WTC11 (cell line): Measurements from ENCODE around the gene CRYBA1.

ENCODE experiments used
- RORB ChIP-seq: fragments of 250-450 bp; sonication (Bioruptor Pico); IDR thresholded peaks from 2 replicates; pipeline ENCODE4 v1.9.0; 2021; ENCODE audit warnings: mild to moderate bottlenecking
- TF ChIP-seq, protein P1 (sequence below): sonication (generic); formaldehyde crosslinking; IDR thresholded peaks from 2 replicates; pipeline ENCODE4 v1.8.1; 2023; ENCODE audit warnings: mild to moderate bottlenecking, missing genetic modification reagents, moderate library complexity
- TF ChIP-seq, protein P2 (sequence below): fragments of 200-600 bp; IDR thresholded peaks from 2 replicates; pipeline ENCODE4 v1.8.0; 2022; ENCODE audit warnings: antibody characterized with exemption
- TF ChIP-seq, protein P3 (sequence below): sonication (generic); formaldehyde crosslinking; IDR thresholded peaks from 2 replicates; pipeline ENCODE4 v1.8.0; 2022; ENCODE audit warnings: mild to moderate bottlenecking, missing genetic modification reagents

DNA sequence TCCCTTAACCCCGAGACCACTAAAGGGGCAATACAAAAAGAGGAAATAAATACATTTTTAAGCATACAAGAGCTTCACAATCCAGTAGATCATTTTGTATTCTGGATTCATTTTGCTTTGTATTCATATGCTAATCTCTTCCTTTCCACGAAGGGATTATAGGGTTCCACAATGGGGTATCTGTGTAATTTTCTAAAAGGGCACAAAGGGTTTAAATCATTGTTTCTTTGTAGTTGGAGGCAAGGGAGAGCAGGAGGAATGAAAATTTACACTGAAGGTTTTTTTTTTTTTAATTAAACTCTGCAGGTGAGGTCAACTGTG is 47.9 kb downstream of the CRYBA1 start:
- TF ChIP-seq RORB = no peak
- TF ChIP-seq, protein P1, sequence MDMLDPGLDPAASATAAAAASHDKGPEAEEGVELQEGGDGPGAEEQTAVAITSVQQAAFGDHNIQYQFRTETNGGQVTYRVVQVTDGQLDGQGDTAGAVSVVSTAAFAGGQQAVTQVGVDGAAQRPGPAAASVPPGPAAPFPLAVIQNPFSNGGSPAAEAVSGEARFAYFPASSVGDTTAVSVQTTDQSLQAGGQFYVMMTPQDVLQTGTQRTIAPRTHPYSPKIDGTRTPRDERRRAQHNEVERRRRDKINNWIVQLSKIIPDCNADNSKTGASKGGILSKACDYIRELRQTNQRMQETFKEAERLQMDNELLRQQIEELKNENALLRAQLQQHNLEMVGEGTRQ (CRISPR knock-in tag) = no peak
- TF ChIP-seq, protein P2, sequence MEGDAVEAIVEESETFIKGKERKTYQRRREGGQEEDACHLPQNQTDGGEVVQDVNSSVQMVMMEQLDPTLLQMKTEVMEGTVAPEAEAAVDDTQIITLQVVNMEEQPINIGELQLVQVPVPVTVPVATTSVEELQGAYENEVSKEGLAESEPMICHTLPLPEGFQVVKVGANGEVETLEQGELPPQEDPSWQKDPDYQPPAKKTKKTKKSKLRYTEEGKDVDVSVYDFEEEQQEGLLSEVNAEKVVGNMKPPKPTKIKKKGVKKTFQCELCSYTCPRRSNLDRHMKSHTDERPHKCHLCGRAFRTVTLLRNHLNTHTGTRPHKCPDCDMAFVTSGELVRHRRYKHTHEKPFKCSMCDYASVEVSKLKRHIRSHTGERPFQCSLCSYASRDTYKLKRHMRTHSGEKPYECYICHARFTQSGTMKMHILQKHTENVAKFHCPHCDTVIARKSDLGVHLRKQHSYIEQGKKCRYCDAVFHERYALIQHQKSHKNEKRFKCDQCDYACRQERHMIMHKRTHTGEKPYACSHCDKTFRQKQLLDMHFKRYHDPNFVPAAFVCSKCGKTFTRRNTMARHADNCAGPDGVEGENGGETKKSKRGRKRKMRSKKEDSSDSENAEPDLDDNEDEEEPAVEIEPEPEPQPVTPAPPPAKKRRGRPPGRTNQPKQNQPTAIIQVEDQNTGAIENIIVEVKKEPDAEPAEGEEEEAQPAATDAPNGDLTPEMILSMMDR = no peak
- TF ChIP-seq, protein P3, sequence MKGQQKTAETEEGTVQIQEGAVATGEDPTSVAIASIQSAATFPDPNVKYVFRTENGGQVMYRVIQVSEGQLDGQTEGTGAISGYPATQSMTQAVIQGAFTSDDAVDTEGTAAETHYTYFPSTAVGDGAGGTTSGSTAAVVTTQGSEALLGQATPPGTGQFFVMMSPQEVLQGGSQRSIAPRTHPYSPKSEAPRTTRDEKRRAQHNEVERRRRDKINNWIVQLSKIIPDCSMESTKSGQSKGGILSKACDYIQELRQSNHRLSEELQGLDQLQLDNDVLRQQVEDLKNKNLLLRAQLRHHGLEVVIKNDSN (CRISPR knock-in tag) = no peak
